Measurements from ENCODE around the gene PLEKHB2.

- TF ChIP-seq CTCF (IDR thresholded peaks at IDR 0.05) (no peak), POLR2A (IDR thresholded peaks at IDR 0.05) (no peak)
Measured at GRCh38 chr2:131168538-131168937, 63.4 kb downstream of the PLEKHB2 start.
